ENCODE data around the gene TRIM7. TPM values are rescaled to one million over a fixed set of nuclear protein-coding genes. Genes with fewer than 3 reads are reported as not detected.

The TRIM7 gene
- total and polyA plus RNA-seq, 2 donors (not counting 1 experiment from before 2014, with no cell fraction given): 1.7 to 7.4 TPM

GRCh38 chr5:181149806-181150733, 54.9 kb downstream of the TRIM7 start:
- H3K27me3 ChIP-seq (replicated peaks in 1 of 4; ENCODE audit: control extremely low read depth in 1 of 4, control insufficient read depth in 3 of 4, insufficient read depth in 4 of 4, low read length in 3 of 4): peaks cover 0 to 16% (median 1%) of the 10 kb centered on the region in 4 experiments
- H3K27ac Mint-ChIP-seq: no peak overlapping the region
- intact Hi-C loops (cut with micrococcal nuclease): loop anchor here (10.0 kb wide), 1 partner anchor 45 kb away; no protein-coding TSS in a partner anchor
- no peak overlapping the region for H3K4me2 ChIP-seq (replicated peaks; ENCODE audit: low read depth, low read length, poor library complexity, severe bottlenecking)
- WGBS (ENCODE audit: insufficient coverage): 77% methylated on average over 13 of the region's 14 CpGs
- no peaks in the 10 kb centered on the region for H3K36me3 ChIP-seq (replicated peaks in 1 of 2; ENCODE audit: control extremely low read depth in 1 of 2, control insufficient read depth in 1 of 2, extremely low read depth in 1 of 2, insufficient read depth in 2 of 2, low read length in 1 of 2)
- H3K79me2 ChIP-seq (ENCODE audit: control insufficient read depth, insufficient read depth, low read length): no peaks in the 10 kb centered on the region
- H3K27ac ChIP-seq (ENCODE audit: low read length in 2 of 2): no peak overlapping the region
- no peaks in the 10 kb centered on the region for H3K9me3 Mint-ChIP-seq (ENCODE audit: insufficient read depth)
- ChIA-PET POLR2A (no interaction called here), CTCF (no interaction called here)
- H3K27me3 Mint-ChIP-seq: peaks cover 46% of the 10 kb centered on the region
- H3K4me3 ChIP-seq (ENCODE audit: control extremely low read depth in 1 of 5, extremely low read depth in 1 of 5, insufficient read depth in 1 of 5, low read depth in 2 of 5, low read length in 4 of 5): no peak overlapping the region
- H3K9me3 ChIP-seq (ENCODE audit: control extremely low read depth in 1 of 3, control insufficient read depth in 2 of 3, insufficient read depth in 1 of 3, low read length in 2 of 3): peaks cover 0 to 4% (median 0%) of the 10 kb centered on the region in 3 donors
- H4K20me1 ChIP-seq (ENCODE audit: control insufficient read depth, insufficient read depth, low read length, poor library complexity, severe bottlenecking): no peaks in the 10 kb centered on the region
- TF ChIP-seq EZH2 (IDR thresholded peaks at IDR 0.05; ENCODE audit: borderline replicate concordance, insufficient read depth, low read depth, low read length, poor library complexity, severe bottlenecking) (no peak), CTCF (IDR thresholded peaks at IDR 0.05) (no peak)
- no peak overlapping the region for H3K9ac ChIP-seq (ENCODE audit: low read length)
- ATAC-seq (ENCODE audit: low read depth) (no peak), DNase-seq (no peak)
- H3K4me1 Mint-ChIP-seq: no peaks in the 10 kb centered on the region
- H3K4me3 Mint-ChIP-seq: no peak overlapping the region
- no peaks in the 10 kb centered on the region for H3K4me1 ChIP-seq (ENCODE audit: control insufficient read depth in 2 of 2, insufficient read depth in 2 of 2, low read length in 2 of 2)
- no peak overlapping the region for H2AFZ ChIP-seq (ENCODE audit: insufficient read depth, low read depth, low read length, poor library complexity, severe bottlenecking)

DNA sequence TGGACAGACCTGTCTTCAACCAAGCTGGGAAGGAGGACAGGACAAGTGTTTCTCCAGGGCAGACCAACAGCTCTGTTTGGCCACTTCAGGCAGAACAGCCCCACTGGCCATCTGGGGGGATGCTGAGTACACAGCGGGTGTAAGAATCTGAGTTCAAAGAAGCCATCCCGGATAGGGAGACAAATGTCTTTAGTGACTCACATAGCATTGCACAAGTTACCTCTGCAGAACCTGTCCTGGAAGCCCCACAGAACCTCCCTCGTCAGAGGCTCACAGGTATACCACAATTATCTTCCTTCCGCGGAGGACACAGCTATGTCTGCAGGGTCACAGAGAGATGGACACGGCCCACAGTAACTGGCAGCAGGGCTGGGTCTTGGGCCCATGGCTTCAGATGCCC, 55.6 kb downstream of the TRIM7 start:
- CTCF ChIA-PET: no interaction called here
- H3K4me1 ChIP-seq (ENCODE audit: control insufficient read depth in 2 of 2, insufficient read depth in 2 of 2, low read length in 2 of 2): no peaks in the 10 kb centered on the region
- POLR2A ChIA-PET: no interaction called here
- DNase-seq (no peak), ATAC-seq (ENCODE audit: low read depth) (no peak)
- peaks cover 0 to 18% (median 1%) of the 10 kb centered on the region in 4 experiments for H3K27me3 ChIP-seq (replicated peaks in 1 of 4; ENCODE audit: control extremely low read depth in 1 of 4, control insufficient read depth in 3 of 4, insufficient read depth in 4 of 4, low read length in 3 of 4)
- no peak overlapping the region for H3K4me2 ChIP-seq (replicated peaks; ENCODE audit: low read depth, low read length, poor library complexity, severe bottlenecking)
- H4K20me1 ChIP-seq (ENCODE audit: control insufficient read depth, insufficient read depth, low read length, poor library complexity, severe bottlenecking): no peaks in the 10 kb centered on the region
- no peaks in the 10 kb centered on the region for H3K9me3 Mint-ChIP-seq (ENCODE audit: insufficient read depth)
- no peak overlapping the region for H3K27ac ChIP-seq (ENCODE audit: low read length in 2 of 2)
- H2AFZ ChIP-seq (ENCODE audit: insufficient read depth, low read depth, low read length, poor library complexity, severe bottlenecking): no peak overlapping the region
- TF ChIP-seq CTCF (IDR thresholded peaks at IDR 0.05) (no peak), EZH2 (IDR thresholded peaks at IDR 0.05; ENCODE audit: borderline replicate concordance, insufficient read depth, low read depth, low read length, poor library complexity, severe bottlenecking) (no peak)
- no peaks in the 10 kb centered on the region for H3K79me2 ChIP-seq (ENCODE audit: control insufficient read depth, insufficient read depth, low read length)
- peaks cover 50% of the 10 kb centered on the region for H3K27me3 Mint-ChIP-seq
- H3K4me3 Mint-ChIP-seq: no peak overlapping the region
- intact Hi-C loops (cut with micrococcal nuclease): no loop called here
- H3K4me3 ChIP-seq (ENCODE audit: control extremely low read depth in 1 of 5, extremely low read depth in 1 of 5, insufficient read depth in 1 of 5, low read depth in 2 of 5, low read length in 4 of 5): no peak overlapping the region
- no peaks in the 10 kb centered on the region for H3K4me1 Mint-ChIP-seq
- no peak overlapping the region for H3K9ac ChIP-seq (ENCODE audit: low read length)
- H3K36me3 ChIP-seq (replicated peaks in 1 of 2; ENCODE audit: control extremely low read depth in 1 of 2, control insufficient read depth in 1 of 2, extremely low read depth in 1 of 2, insufficient read depth in 2 of 2, low read length in 1 of 2): no peaks in the 10 kb centered on the region
- H3K9me3 ChIP-seq (ENCODE audit: control extremely low read depth in 1 of 3, control insufficient read depth in 2 of 3, insufficient read depth in 1 of 3, low read length in 2 of 3): peaks cover 0 to 4% (median 0%) of the 10 kb centered on the region in 3 donors
- no peak overlapping the region for H3K27ac Mint-ChIP-seq
- WGBS (ENCODE audit: insufficient coverage): 93% methylated on average over 5 of the region's 6 CpGs
